GM12801 (cell line): ENCODE results near the gene ANO4.

Experiments used
- CTCF ChIP-seq: IDR thresholded peaks from one replicate; pipeline ENCODE4 v1.5.1; 2011; ENCODE audit warnings: control low read depth; ENCODE audit not compliant: insufficient read length; ENCODE audit errors: extremely low read depth

Gene ANO4

GRCh38 chr12:100986595-100987547 is 192.3 kb downstream of the ANO4 start:
- no peak for TF ChIP-seq CTCF

DNA sequence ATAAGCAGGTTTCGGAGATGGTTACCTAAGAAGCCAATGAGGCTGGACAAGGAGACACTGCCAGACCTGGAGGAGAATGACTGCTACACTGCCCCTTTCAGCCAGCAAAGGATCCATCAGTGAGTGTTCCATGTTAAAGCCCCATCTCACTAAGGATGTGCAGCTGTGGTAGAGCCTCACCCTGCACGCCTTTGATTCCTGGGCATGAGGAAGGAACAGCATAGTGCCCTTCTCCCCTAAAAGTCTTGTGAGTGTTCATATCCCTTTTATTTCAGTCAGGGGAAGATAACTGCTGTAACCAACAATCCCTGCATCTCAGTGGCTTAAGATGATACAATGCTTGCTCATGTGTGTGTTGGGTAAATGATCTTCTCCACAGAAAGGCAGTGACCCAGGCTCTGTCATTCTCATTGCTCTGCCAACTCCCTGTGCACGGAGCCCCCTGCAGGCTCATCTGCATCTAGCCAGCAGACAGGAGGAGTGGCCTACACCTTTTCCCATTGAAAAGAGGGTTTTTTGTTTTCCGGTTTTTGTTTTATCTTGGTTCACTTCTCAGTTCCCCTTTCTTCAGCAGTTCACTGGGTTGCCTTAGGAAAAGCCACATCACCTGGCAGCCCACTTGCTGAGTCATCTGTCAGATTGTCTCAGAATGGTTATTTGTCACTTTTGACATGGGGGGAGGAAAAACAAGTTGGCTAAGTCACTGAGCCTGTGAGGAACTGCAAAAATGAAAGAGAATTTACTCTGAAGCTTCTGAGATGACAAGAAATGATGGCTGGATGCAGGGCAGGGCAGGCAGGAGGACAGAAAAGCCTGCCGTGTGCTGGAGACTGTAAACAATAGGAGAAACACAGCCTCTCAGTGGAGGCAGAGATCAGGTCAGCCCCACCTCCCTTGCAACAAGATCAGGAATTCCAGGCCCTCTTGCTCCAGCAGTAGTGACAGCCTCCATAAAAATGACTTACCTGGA is 193.3 kb downstream of the ANO4 start:
- no peak for TF ChIP-seq CTCF

- TF ChIP-seq CTCF, result no peak
Observed at GRCh38 chr12:100991102-100991501, 196.5 kb downstream of the ANO4 start.

DNA sequence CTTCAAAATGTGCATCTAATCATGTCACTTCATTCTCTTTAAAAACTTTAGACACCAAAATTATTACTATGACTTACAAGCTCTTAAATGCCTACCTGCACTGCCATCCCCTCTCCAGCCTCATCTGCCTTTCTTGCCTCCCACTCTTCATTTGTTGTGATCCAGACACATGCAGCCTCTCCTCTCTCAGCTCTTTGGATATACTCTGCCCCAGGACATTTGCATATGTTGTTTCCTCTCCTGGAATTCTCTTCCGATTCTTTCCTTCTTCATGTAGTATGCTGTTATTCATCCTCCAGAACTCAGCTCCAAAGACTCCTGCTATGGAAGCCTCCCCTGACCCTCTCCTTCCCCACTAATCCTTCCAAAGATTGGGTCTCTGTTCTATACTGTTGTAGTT is 197.6 kb downstream of the ANO4 start:
- TF ChIP-seq CTCF, result no peak

- TF ChIP-seq CTCF, result no peak
Observed at GRCh38 chr12:100993916-100994450, 199.4 kb downstream of the ANO4 start.

GRCh38 chr12:100995201-100995600 is 200.6 kb downstream of the ANO4 start:
- TF ChIP-seq CTCF, result no peak

- TF ChIP-seq CTCF, result no peak
Observed at GRCh38 chr12:100995771-100996170, 201.2 kb downstream of the ANO4 start.
